ENCODE results near the gene TTN. TPM values are rescaled to one million over a fixed set of nuclear protein-coding genes. Genes with fewer than 3 reads are reported as not detected.

TTN gene
- total and polyA plus RNA-seq, 10 of the 15 experiments (the other 5 are each of a cell fraction or from before 2014, with no cell fraction given), result 0.15 to 9.0 (median 1.8) TPM

GRCh38 chr2:178506524-178506923, 300.7 kb downstream of the TTN start:
- Histone ChIP-seq H3K27ac (ENCODE audit: control insufficient read depth, insufficient read depth) (no peak overlapping the region), H2AFZ (ENCODE audit: control insufficient read depth, low read depth, low read length) (no peak overlapping the region), H3K36me3 (ENCODE audit: control insufficient read depth in 2 of 2, insufficient read depth in 2 of 2, low read length in 1 of 2) (peaks cover 0 to 2% of the 10 kb centered on the region in 2 experiments; a peak in 1 of 4 replicates), H3K79me2 (ENCODE audit: control insufficient read depth, insufficient read depth, low read length) (no peaks in the 10 kb centered on the region), H3K4me3 (no peak overlapping the region), H3K4me2 (ENCODE audit: control insufficient read depth, insufficient read depth) (no peak overlapping the region), H3K9ac (ENCODE audit: control insufficient read depth, insufficient read depth, low read length) (no peak overlapping the region), H3K27me3 (replicated peaks in 1 of 2; ENCODE audit: control insufficient read depth in 2 of 2, insufficient read depth in 2 of 2, low read length in 1 of 2) (no peaks in the 10 kb centered on the region), H3K9me3 (replicated peaks; ENCODE audit: control insufficient read depth, insufficient read depth, low read length) (no peaks in the 10 kb centered on the region), H4K20me1 (ENCODE audit: control insufficient read depth, insufficient read depth) (no peaks in the 10 kb centered on the region), H3K4me1 (ENCODE audit: control insufficient read depth, insufficient read depth, low read length) (no peaks in the 10 kb centered on the region)
- intact Hi-C loops (cut with micrococcal nuclease; ENCODE audit: unreplicated experiment) (no loop called here), in situ Hi-C loops (cut with MboI) (no loop called here)
- ChIA-PET RAD21 (ENCODE audit: unreplicated experiment) (interaction anchor here (1.0 kb wide), 1 partner anchor 26 kb away, joined by 3 read pairs; no protein-coding TSS in a partner anchor), POLR2A (interaction anchor here (1.0 kb wide), 1 partner anchor 18 kb away, joined by 4 read pairs; no protein-coding TSS in a partner anchor), CTCF (interaction anchor here (1.1 to 1.3 kb wide), 2 partner anchors 14 to 17 kb away, joined by 3 to 6 read pairs; no protein-coding TSS in a partner anchor), SMC1A (ENCODE audit: uncharacterized antibody, unreplicated experiment) (interaction anchor here (1.2 to 3.1 kb wide), 6 partner anchors 10 to 72 kb away, joined by 3 to 16 read pairs (median 6); no protein-coding TSS in a partner anchor)
- WGBS (ENCODE audit: insufficient coverage, insufficient replicate concordance, low lambda C conversion rate, missing lambda C conversion rate), result 100% methylated on average over 2 of the region's 2 CpGs
- DNase-seq (ENCODE audit: low read depth, low spot score) (no peak), ATAC-seq (no peak), FAIRE-seq (no peak)
- BruUV-seq (replicated peaks), result no TSS peak
- TF ChIP-seq HDAC2 (IDR thresholded peaks at IDR 0.05) (no peak), CEBPB (IDR thresholded peaks at IDR 0.05; ENCODE audit: borderline replicate concordance in 1 of 2, low read depth in 2 of 2, low read length in 2 of 2) (no peak), CEBPZ (IDR thresholded peaks at IDR 0.05; ENCODE audit: low read depth, low read length) (no peak), ZNF687 (IDR thresholded peaks at IDR 0.05) (no peak), HDGF (IDR thresholded peaks at IDR 0.05) (no peak), NRF1 (conservative IDR thresholded peaks at IDR 0.05; ENCODE audit: low read depth, low read length) (no peak), BRCA1 (IDR thresholded peaks at IDR 0.05; ENCODE audit: low read depth, low read length) (no peak)

Measured in GM12878 (cell line).